Activated CD8-positive, alpha-beta memory T cell treated with anti-CD3 and anti-CD28 coated beads, Interleukin-2, amount 50 U/mL, for 1 hour (primary cell): ENCODE measurements around the gene TTC14.
"Not testable (repeated sequence)": the region's sequence is repeated elsewhere in the genome, so short reads cannot be mapped to it uniquely, and the experiment has no call there.

Experiments used
- DNase-seq: peaks from one replicate; pipeline ENCODE4 v3.0.0-alpha.2; 2020; ENCODE audit errors: extremely low read depth

The TTC14 gene

GRCh38 chr3:180601688-180602666, at the start of gene TTC14:
TTC14 (plus strand) TSS chr3:180602163; CDS start chr3:180602262, 99 bp downstream.
- peak; percentile 84 for DNase-seq

- DNase-seq: no peak
Measured at GRCh38 chr3:180563406-180563805, 38.6 kb upstream of the TTC14 start.

GRCh38 chr3:180564676-180565075, 37.3 kb upstream of the TTC14 start:
- no peak for DNase-seq

GRCh38 chr3:180570238-180570637, 31.7 kb upstream of the TTC14 start:
- no peak for DNase-seq

GRCh38 chr3:180571831-180572598, 29.9 kb upstream of the TTC14 start:
- DNase-seq: no peak

- no peak for DNase-seq
Measured at GRCh38 chr3:180575571-180575970, 26.4 kb upstream of the TTC14 start.

GRCh38 chr3:180580934-180581333, 21.0 kb upstream of the TTC14 start:
- DNase-seq: no peak

GRCh38 chr3:180590396-180590795, 11.6 kb upstream of the TTC14 start:
- no peak for DNase-seq

- not testable (repeated sequence) for DNase-seq
Measured at GRCh38 chr3:180593631-180594030, 8.3 kb upstream of the TTC14 start.

- no peak for DNase-seq
Measured at GRCh38 chr3:180594631-180595558, 7.1 kb upstream of the TTC14 start.

- no peak for DNase-seq
Measured at GRCh38 chr3:180595559-180595935, 6.4 kb upstream of the TTC14 start.

- DNase-seq: no peak
Measured at GRCh38 chr3:180600473-180600872, 1.5 kb upstream of the TTC14 start.

GRCh38 chr3:180611006-180611405, 9.0 kb downstream of the TTC14 start:
- DNase-seq: no peak

GRCh38 chr3:180612364-180612763, 10.4 kb downstream of the TTC14 start:
- no peak for DNase-seq

GRCh38 chr3:180615954-180616353, 14.0 kb downstream of the TTC14 start:
- DNase-seq: no peak

- no peak for DNase-seq
Measured at GRCh38 chr3:180617049-180617448, 15.1 kb downstream of the TTC14 start.

GRCh38 chr3:180618563-180618962, 16.6 kb downstream of the TTC14 start:
- not testable (repeated sequence) for DNase-seq

GRCh38 chr3:180619723-180620122, 17.8 kb downstream of the TTC14 start:
- no peak for DNase-seq

- no peak for DNase-seq
Measured at GRCh38 chr3:180624714-180625113, 22.8 kb downstream of the TTC14 start.

GRCh38 chr3:180626844-180627243, 24.9 kb downstream of the TTC14 start:
- DNase-seq: no peak

- DNase-seq: no peak
Measured at GRCh38 chr3:180630371-180630770, 28.4 kb downstream of the TTC14 start.

- DNase-seq: no peak
Measured at GRCh38 chr3:180631317-180631716, 29.4 kb downstream of the TTC14 start.
